ENCODE measurements around the gene BRD3. TPM values are rescaled to one million over a fixed set of nuclear protein-coding genes. Genes with fewer than 3 reads are reported as not detected.
"Not testable (repeated sequence)": the region's sequence is repeated elsewhere in the genome, so short reads cannot be mapped to it uniquely, and the experiment has no call there.

BRD3 gene
- total RNA-seq: 96.0 and 98.1 TPM in 2 replicates
- long read RNA-seq, partial matches to known transcripts: 7 of 40 reads
- long read RNA-seq, other reads (novel, unspliced or antisense): 33 of 40 reads

DNA sequence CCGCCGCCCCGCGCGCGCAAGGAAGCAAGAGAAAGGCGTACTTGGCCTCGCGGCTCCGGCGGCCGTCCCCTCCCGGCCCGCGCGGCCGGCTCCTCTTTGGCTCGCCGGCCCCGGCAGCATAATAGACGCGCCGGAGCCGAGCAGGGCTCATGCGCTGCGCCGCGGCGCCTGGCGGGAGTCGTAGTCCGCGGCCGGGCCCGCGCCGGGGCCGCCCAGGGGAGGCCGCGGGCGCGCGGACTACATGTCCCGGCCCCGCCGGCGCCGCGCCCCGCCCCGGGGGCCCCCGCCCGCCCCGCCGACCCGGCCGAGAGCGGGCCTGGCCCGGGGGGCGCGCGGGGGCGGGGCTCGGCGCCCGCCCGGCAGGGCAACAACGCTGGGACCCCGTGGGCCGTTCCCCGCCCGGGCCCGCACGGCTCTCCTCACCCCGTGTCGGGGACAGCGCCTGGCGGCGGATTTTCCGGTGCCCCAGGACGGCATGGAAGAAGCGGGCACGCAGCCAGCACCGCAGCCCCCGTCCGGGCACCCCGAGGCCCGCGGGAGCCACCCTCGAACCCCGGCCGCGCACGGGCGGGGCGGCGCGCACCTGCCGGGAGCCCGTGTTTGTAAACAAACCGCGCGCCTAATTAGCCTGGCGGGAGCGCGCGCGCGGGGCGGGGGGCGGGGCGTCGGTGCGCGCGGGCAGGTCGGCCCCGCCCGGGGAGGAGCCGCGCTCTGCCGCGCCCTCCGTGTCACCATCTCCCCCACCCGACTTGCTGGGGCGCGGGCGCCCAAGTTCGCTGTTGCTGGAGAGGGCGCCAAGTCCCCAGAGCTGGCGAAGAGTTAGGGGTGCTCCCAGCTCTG is at the start of gene BRD3:
BRD3 (minus strand) TSS at position 123 of the 840 bp plus-strand sequence. CDS start 14,549 bp downstream, outside the sequence.
- Mint-ChIP-seq H3K9me3 (ENCODE audit: low read depth) (no peaks in the 10 kb centered on the region), H3K27me3 (peaks cover 22% of the 10 kb centered on the region), H3K4me1 (ENCODE audit: low read depth) (peaks cover 14% of the 10 kb centered on the region), H3K27ac (peak within 1 kb of the TSS; percentile 96), H3K36me3 (ENCODE audit: insufficient read depth) (no peaks in the 10 kb centered on the region), H3K4me3 (ENCODE audit: low read depth) (peak within 1 kb of the TSS; percentile 88)
- peak; percentile 64 for DNase-seq (ENCODE audit: low spot score, unreplicated experiment)
- TF ChIP-seq, protein P1, sequence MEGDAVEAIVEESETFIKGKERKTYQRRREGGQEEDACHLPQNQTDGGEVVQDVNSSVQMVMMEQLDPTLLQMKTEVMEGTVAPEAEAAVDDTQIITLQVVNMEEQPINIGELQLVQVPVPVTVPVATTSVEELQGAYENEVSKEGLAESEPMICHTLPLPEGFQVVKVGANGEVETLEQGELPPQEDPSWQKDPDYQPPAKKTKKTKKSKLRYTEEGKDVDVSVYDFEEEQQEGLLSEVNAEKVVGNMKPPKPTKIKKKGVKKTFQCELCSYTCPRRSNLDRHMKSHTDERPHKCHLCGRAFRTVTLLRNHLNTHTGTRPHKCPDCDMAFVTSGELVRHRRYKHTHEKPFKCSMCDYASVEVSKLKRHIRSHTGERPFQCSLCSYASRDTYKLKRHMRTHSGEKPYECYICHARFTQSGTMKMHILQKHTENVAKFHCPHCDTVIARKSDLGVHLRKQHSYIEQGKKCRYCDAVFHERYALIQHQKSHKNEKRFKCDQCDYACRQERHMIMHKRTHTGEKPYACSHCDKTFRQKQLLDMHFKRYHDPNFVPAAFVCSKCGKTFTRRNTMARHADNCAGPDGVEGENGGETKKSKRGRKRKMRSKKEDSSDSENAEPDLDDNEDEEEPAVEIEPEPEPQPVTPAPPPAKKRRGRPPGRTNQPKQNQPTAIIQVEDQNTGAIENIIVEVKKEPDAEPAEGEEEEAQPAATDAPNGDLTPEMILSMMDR (IDR thresholded peaks at IDR 0.05; ENCODE audit: unreplicated experiment): no peak

DNA sequence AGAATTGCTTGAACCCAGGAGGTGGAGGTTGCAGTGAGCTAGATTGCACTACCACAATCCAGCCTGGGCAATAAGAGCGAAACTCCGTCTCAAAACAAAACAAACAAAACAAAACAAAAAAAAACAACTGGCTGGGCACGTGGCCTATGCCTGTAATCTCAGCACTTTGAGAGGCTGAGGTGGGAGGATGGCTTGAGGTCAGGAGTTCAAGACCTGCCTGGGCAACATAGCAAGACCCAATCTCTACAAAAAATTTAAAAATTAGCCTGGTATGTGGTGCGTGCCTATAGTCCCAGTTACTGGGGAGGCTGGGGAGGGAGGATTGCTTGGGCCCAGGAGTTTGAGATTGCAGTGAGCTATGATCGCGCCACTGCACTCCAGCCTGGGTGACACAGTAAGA is 44.7 kb upstream of the BRD3 start:
- TF ChIP-seq, protein P1 (IDR thresholded peaks at IDR 0.05; ENCODE audit: unreplicated experiment): no peak
- Mint-ChIP-seq H3K4me3 (ENCODE audit: low read depth) (no peak overlapping the region), H3K4me1 (ENCODE audit: low read depth) (no peaks in the 10 kb centered on the region), H3K27ac (no peak overlapping the region), H3K36me3 (ENCODE audit: insufficient read depth) (no peaks in the 10 kb centered on the region), H3K27me3 (no peaks in the 10 kb centered on the region), H3K9me3 (ENCODE audit: low read depth) (no peaks in the 10 kb centered on the region)
- no peak for DNase-seq (ENCODE audit: low spot score, unreplicated experiment)

- TF ChIP-seq, protein P1 (IDR thresholded peaks at IDR 0.05; ENCODE audit: unreplicated experiment): no peak
- no peak overlapping the region for H3K27ac Mint-ChIP-seq
- peaks cover 5% of the 10 kb centered on the region for H3K27me3 Mint-ChIP-seq
- H3K36me3 Mint-ChIP-seq (ENCODE audit: insufficient read depth): no peaks in the 10 kb centered on the region
- H3K4me3 Mint-ChIP-seq (ENCODE audit: low read depth): no peak overlapping the region
- DNase-seq (ENCODE audit: low spot score, unreplicated experiment): no peak
- no peaks in the 10 kb centered on the region for H3K4me1 Mint-ChIP-seq (ENCODE audit: low read depth)
- no peaks in the 10 kb centered on the region for H3K9me3 Mint-ChIP-seq (ENCODE audit: low read depth)
These were observed 43.2 kb upstream of the BRD3 start for GRCh38 chr9:134111064-134111463.

DNA sequence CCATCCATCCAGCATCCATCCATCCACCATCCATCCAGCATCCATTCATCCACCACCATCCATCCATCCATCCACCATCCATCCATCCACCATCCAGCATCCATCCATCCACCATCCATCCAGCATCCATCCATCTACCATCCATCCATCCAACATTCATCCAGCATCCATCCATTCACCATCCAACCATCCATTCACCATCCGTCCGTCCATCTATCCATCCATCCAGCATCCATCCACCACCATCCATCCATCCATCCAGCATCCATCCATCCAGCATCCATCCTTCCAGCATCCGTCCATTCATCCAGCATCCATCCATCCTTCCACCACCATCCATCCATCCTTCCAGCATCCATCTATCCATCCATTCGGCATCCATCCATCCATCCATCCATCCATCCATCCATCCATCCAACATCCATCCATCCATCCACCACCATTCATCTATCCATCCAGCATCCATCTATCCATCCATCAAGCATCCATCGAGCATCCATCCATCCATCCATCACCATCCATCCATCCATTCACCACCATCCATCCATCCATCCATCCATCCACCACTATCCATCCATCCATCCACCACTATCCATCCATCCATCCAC is 35.7 kb upstream of the BRD3 start:
- peaks cover 14% of the 10 kb centered on the region for H3K9me3 Mint-ChIP-seq (ENCODE audit: low read depth)
- DNase-seq (ENCODE audit: low spot score, unreplicated experiment): no peak
- no peak overlapping the region for H3K4me3 Mint-ChIP-seq (ENCODE audit: low read depth)
- TF ChIP-seq, protein P1 (IDR thresholded peaks at IDR 0.05; ENCODE audit: unreplicated experiment): no peak
- H3K27me3 Mint-ChIP-seq: peaks cover 32% of the 10 kb centered on the region
- no peaks in the 10 kb centered on the region for H3K36me3 Mint-ChIP-seq (ENCODE audit: insufficient read depth)
- no peaks in the 10 kb centered on the region for H3K4me1 Mint-ChIP-seq (ENCODE audit: low read depth)
- no peak overlapping the region for H3K27ac Mint-ChIP-seq

- Mint-ChIP-seq H3K27me3 (peaks cover 28% of the 10 kb centered on the region), H3K9me3 (ENCODE audit: low read depth) (peaks cover 14% of the 10 kb centered on the region), H3K4me1 (ENCODE audit: low read depth) (no peaks in the 10 kb centered on the region), H3K27ac (no peak overlapping the region), H3K4me3 (ENCODE audit: low read depth) (no peak overlapping the region), H3K36me3 (ENCODE audit: insufficient read depth) (no peaks in the 10 kb centered on the region)
- no peak for DNase-seq (ENCODE audit: low spot score, unreplicated experiment)
- TF ChIP-seq, protein P1 (IDR thresholded peaks at IDR 0.05; ENCODE audit: unreplicated experiment): no peak
These were observed 33.9 kb upstream of the BRD3 start for GRCh38 chr9:134101623-134102149.

- H3K27ac Mint-ChIP-seq; DNase-seq (ENCODE audit: low spot score, unreplicated experiment); H3K4me1 Mint-ChIP-seq (ENCODE audit: low read depth); H3K36me3 Mint-ChIP-seq (ENCODE audit: insufficient read depth); H3K4me3 Mint-ChIP-seq (ENCODE audit: low read depth): not testable (repeated sequence)
- peaks cover 28% of the 10 kb centered on the region for H3K27me3 Mint-ChIP-seq
- H3K9me3 Mint-ChIP-seq (ENCODE audit: low read depth): peaks cover 14% of the 10 kb centered on the region
These were observed 33.3 kb upstream of the BRD3 start for GRCh38 chr9:134101133-134101532.

All from progenitor cell of endocrine pancreas (in vitro differentiated cells).